ENCODE results near the gene IGFBP2.
A peak's percentile ranks its signal among the peaks of the same experiment; 100 is the strongest.

IGFBP2 gene

GRCh38 chr2:216661639-216662375 is 28.6 kb downstream of the IGFBP2 start:
- DNase-seq (ENCODE audit: low read depth, low spot score): no peak

- no peak for DNase-seq (ENCODE audit: low read depth, low spot score)
Measured at GRCh38 chr2:216663106-216663505, 29.9 kb downstream of the IGFBP2 start.

GRCh38 chr2:216663846-216664245 is 30.6 kb downstream of the IGFBP2 start:
- no peak for DNase-seq (ENCODE audit: low read depth, low spot score)

- DNase-seq (ENCODE audit: low read depth, low spot score): peak; percentile 48
Measured at GRCh38 chr2:216664593-216665034, 31.4 kb downstream of the IGFBP2 start.

DNA sequence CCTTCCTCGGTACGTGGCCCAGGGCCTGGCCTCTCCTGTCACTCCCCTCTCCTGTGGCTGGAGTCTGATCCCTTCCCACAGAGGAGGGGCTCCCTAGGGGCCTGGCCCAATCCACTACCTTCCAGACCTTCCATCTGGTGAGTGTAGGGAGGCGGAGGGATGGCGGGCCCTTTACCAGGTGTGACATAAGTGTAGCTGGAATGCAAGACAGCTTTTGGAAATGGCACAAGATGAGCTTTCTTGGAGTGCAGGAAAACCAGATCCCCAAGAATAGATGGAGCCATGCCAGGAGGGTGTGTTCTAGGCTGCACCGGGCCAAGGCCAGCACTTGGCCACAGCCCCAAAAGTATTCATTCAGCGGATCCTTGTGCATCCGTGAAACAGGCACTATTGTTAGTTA is 32.0 kb downstream of the IGFBP2 start:
- DNase-seq (ENCODE audit: low read depth, low spot score): peak; percentile 52

GRCh38 chr2:216665717-216666116 is 32.5 kb downstream of the IGFBP2 start:
- peak; percentile 51 for DNase-seq (ENCODE audit: low read depth, low spot score)

GRCh38 chr2:216666461-216667233 is 33.4 kb downstream of the IGFBP2 start:
- peak; percentile 87 for DNase-seq (ENCODE audit: low read depth, low spot score)

GRCh38 chr2:216670266-216671080 is 37.3 kb downstream of the IGFBP2 start:
- no peak for DNase-seq (ENCODE audit: low read depth, low spot score)

DNA sequence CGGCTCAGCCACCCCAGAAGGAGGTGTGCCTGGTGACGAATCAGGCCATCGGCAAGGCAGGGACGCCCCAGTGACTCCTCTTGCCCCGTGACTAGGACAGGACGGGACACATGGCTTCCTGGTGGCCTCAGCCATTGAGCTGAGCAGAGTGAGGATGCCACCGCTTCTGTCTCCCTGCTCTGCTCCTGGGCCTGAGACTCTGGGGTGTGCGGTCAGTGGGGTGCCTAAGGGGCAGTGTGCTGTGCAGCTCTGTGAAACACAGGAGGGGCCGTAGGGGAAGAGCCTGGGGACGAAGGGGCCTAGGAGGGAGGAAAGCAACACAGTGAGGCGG is 37.8 kb downstream of the IGFBP2 start:
- DNase-seq (ENCODE audit: low read depth, low spot score): no peak

GRCh38 chr2:216671791-216672343 is 38.6 kb downstream of the IGFBP2 start:
- no peak for DNase-seq (ENCODE audit: low read depth, low spot score)

DNA sequence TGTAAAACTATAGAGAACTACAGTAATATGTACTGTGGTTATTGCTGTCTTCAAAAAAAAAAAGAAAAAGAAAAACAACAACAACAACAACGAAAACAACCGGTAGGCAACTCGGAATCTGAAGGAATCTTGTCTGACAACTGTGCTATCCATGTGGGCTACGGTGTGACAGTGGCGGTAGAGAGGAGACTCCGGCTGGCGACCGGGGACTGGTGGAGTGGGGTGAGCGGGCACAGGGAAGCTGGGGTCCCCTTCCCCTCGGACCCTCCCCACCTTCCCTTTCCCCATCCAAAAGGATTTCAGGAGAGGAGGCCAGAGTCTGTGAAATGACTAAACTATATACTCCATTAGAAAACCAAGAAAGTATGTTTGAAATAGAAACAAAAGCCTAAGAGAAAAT is 39.2 kb downstream of the IGFBP2 start:
- DNase-seq (ENCODE audit: low read depth, low spot score): no peak

DNA sequence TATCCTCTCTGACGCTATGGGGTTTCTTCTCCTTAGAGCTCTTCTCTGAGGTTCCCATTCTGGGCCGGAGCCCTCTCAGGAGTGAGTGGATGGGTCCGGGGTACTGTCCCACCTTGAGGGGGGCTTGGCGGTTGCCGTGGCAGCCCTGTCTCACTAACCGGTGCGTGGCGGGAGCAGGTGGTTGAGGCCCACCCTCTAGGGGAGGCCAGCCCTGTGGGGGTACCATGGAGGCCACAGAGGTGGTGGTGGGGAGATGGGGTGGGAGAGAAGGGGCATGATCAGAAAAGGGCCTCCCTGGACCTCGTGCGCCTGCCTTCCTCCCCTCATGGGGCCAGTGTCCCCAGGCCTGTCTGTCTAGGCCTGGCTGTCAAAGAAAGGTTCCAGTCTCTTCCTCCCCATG is 39.8 kb downstream of the IGFBP2 start:
- DNase-seq (ENCODE audit: low read depth, low spot score): no peak

DNA sequence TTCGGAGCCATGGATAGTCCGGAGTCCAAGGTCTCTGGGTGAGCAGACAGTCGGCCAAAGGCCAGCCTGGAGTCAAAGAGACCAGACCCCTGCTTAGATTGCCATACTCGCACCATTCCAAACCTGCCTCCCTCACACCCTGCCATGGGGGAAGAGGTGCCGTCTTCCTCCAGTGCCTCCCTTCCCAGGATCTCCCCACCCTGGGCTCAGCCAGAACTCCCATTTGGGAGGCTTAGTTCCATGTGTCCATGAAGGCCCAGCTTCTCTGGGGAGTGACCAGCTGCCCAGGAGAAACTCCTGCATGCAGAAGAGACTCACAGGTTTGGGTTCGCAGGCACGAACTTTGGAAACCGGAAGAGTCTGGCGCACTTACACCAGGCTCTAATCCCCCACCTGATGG is 40.4 kb downstream of the IGFBP2 start:
- no peak for DNase-seq (ENCODE audit: low read depth, low spot score)

DNA sequence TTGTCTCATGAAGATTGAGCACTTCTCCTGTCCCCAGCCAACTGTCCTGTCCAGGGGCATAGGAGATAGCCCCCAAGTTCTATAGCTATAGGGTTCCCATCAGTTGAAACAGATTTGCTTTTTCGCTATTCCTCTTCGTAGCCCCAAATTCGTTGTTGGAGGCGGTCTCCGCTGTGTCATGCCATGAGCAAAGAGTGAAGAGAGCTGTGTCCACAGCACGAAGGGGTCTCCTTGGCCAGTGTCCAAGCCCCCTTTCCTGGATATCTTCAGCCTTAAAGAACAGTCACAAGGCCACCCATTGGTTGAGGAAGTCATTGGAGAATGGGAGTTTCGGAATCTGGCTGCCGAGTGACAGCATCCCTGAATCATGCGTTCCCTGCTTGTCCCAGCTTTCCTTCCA is 41.2 kb downstream of the IGFBP2 start:
- DNase-seq (ENCODE audit: low read depth, low spot score): no peak

DNA sequence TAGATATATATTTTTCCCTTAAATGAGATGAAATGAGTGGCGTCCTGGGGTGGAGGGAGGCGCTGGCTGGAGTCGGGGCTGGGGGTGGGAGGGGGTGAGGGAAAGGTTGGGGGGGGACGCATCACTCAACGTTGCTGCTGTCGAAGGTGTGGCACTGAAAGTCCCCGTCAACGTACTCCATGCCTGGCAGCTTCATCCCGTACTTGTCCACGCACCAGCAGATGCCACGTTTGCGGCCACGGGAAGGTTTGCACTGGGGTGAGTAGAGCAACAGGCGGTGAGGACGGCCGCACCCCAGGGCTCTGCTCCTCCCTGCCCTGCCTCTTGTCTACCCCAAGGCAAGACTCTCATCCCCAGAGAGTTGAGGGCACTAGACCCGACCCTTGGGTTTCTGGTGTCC is 43.4 kb downstream of the IGFBP2 start:
- DNase-seq (ENCODE audit: low read depth, low spot score): no peak

- DNase-seq (ENCODE audit: low read depth, low spot score): no peak
Measured at GRCh38 chr2:216677439-216678097, 44.3 kb downstream of the IGFBP2 start.

GRCh38 chr2:216678098-216678465 is 44.9 kb downstream of the IGFBP2 start:
- no peak for DNase-seq (ENCODE audit: low read depth, low spot score)

DNA sequence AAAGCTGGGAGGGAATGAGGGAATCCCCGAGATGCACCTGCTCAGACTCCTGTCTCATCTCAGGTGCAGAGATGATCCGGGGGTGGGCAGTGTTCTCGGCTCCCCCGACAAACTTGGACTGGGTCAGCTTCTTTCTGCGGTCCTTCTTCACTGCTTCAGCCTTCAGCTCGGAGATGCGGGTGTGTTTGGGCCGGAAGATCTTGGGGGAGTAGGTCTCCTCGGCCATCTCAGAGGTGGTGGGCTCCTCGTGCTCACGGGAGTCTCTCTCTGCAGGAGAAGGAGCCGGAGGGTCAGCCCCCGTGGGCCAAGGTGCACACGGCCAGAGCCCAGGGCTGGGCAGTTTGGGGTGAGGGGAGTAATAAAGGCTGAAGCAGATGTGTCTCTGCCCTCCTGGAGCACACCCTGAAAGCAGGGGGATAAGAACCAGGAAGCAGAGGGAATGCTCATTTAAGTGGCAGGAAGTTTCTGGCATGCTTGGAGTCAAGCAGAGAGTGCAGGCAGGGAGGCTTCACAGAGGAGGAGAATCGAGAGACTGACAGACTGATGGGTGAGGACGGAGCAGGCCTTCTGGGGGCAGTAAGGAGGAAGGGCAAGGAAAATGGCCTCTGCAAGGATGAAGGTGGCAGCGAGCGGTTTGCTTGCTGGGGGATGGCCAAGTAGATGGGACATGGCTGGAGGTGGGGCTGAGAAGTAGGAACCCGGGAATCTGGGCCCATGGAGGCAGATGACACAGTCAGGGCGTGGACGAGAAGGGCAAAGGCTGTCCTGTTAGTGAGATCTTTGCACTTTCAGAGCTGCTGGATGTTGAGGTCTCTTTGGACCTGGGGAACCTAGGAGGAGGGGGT is 45.8 kb downstream of the IGFBP2 start:
- DNase-seq (ENCODE audit: low read depth, low spot score): no peak

- no peak for DNase-seq (ENCODE audit: low read depth, low spot score)
Measured at GRCh38 chr2:216679658-216680024, 46.4 kb downstream of the IGFBP2 start.

- no peak for DNase-seq (ENCODE audit: low read depth, low spot score)
Measured at GRCh38 chr2:216680951-216681629, 47.9 kb downstream of the IGFBP2 start.

Measured in astrocyte of the hippocampus (primary cell).